HG03520 (cell line): ENCODE measurements around the gene TSPAN7.

ENCODE experiments used
- ATAC-seq: cut with Tn5 transposase; IDR thresholded peaks from one replicate; pipeline ENCODE4 v1.9.1; 2021; ENCODE audit warnings: mild to moderate bottlenecking, moderate library complexity; ENCODE audit not compliant: unreplicated experiment

TSPAN7 gene

DNA sequence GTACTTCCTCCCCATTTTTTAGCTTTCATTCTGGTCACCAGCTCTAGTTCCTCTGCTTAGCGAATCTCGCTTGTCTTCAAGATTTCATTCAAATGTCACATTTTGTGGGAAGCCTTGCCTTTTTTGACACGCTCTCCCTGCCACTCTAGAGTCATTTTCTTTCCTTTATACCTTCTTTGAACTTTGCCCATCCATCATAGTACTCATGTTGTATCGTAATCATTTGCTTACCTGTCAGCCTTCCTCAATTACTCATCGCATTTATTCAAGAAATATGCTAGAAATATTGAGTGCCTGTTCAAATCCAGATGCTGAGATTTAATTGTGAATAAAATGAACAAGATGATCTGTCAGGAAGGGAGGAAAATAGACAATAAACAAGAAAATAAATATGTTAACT is 21.8 kb downstream of the TSPAN7 start:
- ATAC-seq = no peak

DNA sequence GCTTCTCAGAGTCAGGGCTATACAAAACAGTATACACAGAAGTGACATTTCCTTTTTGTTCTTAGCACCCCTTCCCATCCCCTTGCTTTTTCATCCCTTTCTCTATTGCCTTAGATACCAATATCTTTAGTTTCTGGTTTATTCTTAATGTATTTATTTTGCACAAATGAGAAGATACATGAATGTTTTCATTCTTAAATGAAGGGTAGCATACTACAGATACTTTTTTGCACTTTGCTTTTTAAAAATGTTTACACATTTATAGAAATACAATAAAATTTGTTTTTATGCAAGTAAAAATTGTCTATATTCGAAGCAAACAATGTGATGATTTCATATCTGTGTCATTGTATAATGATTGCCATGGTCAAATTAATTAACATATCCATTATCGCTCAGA is 33.1 kb downstream of the TSPAN7 start:
- no peak for ATAC-seq

DNA sequence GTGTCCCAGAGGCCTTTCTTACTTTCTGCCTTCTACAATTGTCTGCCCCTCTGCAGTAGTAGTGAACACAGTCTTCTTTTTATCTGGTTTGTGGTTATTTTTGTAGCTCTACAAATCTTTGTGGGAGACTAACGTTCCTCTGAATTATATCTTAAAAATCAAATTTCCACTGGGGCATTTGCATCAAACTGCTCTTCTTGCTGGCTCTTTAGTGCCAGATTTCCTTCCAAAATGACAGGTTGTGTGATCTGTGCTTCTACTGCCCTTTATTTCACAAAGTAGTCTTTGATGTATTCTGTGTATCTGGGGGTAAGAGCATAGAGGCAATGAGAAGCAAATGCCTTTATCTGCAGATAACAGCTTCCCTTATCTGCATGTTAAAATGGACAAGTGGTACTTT is 34.5 kb downstream of the TSPAN7 start:
- no peak for ATAC-seq

DNA sequence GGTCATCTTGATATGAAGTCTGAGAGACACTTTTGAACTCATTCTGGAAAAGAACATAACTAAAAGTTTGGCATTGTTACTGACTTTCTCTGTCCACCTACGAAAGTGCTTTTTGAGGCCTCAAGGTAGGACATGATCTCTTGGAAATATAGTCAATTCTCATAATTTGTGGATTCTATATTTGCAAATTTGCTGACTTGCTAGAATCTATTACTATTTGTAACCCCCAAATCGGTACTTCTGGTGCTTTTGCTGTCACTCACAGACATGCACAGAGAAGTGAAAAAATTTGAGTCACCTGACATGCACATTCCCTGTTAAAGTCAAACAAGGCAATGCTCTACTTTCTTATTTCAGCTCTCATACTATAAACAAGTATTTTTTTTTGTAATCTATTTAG is 35.6 kb downstream of the TSPAN7 start:
- no peak for ATAC-seq

DNA sequence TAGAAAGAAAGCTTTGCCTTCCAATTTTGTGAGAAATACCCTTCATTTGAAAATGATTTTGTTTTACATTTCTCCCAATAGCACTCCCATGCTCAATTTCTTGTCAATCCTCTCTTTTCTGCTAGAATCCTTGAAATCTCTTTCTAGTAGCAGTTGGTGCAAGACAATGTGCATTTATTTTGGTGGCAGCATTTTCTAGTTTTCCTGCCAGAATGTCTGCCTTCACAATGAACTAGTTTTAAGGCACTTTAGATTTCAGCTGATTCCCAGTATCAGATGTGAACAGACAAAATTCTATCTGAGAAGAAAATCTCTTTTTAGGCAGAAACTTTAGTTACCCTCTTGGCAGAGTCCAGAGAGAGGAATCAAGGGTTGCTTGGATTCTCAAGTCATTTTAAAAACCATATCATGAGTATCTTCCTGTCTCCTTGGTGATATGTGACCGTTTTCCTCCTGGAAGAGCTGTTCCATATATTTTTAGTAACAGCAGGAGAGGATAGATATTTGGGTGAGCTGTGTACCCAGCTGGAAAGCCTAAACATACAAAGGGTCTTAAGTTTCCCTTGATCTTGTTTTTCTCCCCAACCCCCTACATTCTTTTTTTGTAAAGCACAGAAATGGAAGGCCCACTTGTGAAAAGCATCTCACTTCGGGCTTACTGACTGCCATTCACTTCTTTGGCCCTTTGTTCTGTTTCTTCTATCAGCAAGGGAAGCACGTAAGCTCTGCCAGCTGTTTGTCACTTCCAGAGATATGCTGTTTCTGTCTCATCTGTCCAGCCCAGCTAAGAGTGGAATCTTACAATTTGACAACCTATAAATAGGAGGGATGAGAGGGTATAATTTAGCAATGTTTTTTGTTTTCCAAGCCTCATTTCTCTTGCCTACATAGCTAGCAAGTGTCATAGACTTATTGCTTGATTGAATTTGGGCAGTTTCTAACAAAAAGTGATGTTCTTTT is 38.7 kb downstream of the TSPAN7 start:
- ATAC-seq = no peak

DNA sequence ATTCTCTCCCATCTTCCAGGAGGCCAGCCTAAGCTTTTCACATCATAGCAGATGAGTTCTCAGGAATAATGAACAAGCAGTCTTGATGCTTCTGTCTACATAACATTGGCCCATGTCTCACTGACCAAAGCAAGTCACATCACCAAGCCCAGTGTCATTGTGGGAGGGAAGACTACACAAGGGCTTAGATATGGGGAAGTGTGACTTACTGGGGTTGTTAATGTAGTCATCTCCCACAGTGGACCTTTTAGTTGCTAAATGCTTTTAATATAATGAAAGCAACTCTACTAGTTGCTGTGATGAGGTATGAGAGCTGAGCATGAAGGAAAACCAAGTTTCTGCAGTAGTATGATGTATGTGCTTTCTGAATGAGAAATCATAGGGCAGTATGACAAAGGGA is 40.5 kb downstream of the TSPAN7 start:
- no peak for ATAC-seq

DNA sequence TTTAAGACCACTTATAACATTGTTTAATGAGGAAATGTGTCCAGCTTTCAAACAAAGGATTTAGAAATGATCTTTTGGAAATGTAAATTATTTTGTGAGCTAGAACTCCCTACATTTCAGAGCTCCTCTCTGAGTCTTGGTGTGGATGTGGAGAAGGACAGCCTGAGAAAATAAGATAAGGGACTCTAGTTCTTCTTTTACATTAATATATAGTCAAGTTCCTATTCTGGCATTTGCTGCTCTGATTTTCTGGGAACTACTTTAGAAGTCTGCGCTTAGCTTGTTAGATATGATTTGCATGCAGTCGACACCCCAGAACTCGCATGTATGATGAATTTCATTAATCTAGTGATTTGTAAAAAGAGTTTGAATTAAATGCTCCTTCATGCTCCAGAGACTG is 45.5 kb downstream of the TSPAN7 start:
- ATAC-seq = no peak

DNA sequence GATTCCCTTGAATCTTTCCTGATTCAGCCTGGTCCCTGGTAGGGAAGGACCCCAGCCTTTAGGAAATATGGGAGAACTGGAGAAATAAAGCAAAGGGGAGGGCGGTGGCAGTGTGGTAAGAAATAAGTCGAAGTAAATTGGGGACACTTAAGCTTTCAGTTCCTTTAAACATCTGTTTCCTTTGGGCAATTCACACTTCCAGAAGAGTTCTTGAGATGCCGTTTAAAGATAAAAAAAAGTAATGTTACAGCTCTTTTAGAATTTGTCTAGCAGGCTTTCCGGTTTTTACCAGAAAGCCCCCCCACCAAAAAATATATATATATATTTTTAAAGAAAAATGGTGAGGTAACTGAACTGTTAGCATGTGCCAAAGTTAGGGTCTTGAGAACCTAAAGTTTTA is 46.6 kb downstream of the TSPAN7 start:
- ATAC-seq = no peak

DNA sequence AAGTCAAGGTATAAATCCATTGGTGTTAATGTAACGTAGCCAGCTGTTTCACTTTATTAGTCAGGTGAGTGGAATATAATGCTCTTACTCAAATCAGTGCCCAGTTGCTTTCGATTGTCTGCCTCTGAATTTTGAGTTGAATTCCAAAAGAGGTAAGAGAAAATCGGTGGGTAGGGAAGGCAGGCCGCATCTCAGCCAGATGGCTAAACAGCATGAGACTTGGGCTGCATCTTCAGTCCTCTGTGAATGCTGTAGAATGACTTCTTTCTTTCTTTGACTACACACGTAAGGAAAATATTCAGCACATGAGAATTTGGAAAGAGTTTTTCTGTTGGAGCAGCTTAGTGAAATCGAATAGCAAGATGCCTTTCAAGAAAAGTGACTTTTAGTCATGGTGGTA is 49.5 kb downstream of the TSPAN7 start:
- ATAC-seq = no peak

DNA sequence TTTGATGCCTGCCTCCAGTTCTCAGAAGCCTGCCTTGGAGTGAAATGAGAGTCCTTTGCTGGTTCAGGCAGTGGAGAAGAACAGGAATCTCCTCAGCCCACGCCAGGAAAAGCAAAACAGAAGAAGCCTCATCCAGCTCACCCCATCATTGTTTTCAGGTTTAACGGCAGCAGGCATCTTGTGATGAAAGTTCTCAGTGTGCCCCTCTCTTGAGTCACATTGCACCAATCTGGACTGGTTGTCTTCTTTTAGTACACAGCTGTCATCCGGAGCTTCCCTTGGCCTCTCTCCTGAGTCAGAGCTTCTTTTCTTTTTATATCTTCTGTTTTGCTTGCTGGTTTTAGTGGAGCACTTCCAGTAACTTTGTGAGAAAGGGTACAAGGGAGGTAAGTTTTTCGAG is 50.9 kb downstream of the TSPAN7 start:
- ATAC-seq = no peak

DNA sequence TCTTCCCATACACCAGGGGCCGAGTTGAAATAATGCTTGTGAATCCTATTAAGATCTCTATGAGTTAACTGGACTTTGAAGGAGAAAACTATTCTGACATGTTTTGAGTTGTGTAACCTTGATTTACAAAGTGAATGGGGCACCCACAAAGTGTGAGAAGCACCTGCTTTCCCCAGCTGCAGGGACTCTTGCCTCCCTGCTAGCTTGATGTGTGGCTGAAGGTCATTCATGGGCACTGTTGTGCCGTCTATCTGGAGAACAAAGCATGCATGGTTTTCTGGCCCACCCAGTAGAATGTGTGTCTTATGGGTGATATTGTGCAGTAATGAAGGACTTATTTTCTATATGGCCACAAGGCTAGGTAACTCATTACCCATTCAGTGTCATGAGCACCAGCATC is 53.1 kb downstream of the TSPAN7 start:
- ATAC-seq = no peak

DNA sequence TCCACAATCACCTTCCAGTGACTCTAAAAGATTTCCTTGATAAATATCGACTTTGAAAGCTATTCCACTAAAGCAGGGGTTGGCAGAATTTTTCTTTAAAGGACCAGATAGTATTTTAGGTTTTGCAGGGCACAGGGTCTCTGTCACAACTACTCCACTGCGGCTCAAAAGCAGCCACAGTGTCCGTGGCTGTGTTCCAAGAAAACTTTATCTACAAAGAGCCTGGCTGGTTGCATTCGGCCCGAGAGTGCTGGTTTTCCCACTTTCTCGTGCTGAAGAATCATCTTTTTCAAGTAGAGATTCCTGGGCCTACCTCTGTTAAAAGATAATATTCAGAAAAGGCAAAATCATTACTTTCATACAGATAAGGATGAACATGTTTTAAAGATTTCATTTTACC is 55.6 kb downstream of the TSPAN7 start:
- ATAC-seq = no peak

DNA sequence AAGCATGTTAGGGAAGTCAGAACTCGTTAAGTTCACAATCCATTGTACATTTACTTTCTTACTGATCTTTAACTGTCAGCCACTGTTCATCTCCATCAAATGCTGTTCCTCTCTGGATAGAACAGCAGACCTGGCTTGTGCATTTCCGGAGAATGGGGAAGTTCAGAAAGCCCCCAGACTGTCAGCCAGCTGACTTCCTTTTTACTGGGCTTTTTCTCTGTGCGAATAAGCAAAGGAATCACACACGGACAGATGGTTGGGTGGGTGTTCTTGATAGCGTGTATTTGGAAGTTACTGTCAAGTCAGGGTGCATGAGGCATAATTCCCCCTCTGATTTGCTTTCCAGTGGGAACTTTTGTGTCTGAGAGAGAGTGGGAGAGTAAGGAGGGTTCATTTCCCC is 56.8 kb downstream of the TSPAN7 start:
- ATAC-seq = no peak

DNA sequence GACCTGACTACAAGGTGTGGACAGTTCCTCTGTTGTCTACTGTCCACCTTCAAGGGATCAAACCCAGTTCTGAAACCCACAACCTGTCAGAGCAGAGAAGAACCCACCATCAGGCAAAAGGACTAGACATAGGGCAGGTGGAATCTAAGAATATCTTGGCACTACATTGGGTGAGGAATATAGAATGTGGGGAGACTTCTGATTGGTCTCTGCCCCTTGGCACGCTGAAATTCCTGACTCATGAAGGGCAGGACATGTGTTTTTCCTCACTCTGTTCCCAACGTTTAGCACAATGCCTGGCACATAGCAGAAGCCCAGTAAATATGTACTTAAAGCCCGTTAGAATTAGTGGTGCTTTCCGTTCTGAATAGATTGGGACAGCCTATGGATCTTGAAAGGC is 59.3 kb downstream of the TSPAN7 start:
- ATAC-seq = no peak

DNA sequence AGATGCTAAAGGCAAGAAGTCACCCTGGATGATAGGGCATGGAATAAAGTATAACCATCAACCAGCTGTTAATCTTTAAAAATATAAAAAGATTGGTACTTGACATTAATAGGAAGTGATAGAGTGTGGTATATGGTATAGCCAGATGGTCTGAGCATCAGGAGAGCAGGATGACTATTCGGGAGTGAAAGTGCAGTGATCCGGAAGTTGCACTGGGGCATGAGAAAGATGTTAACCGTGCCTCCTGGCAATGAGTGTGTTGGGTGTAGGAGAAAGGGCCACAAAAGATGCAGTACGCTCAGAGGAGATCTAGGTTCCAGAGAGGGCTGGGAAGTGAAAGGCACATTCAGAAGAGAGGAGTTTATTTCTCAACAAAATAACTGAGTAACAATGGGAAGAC is 65.0 kb downstream of the TSPAN7 start:
- ATAC-seq = no peak

DNA sequence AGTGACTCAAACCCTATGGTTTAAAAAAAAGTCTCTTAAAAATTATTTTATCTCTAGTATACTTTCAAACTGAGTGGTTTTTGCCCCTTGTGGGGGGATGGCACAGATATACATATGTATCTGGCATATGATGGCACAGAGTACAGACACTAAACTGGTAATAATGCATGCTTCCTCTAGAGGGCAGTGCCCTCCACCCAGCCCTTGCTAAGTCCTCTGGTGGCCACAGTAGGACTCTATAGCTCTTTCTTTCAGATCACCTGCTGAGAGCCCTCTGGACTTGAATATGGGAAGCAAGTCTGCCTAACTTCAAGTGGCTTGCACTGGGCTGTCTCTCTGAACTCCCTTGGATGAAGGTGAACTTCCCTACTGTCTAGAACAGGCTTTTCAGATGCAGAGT is 66.3 kb downstream of the TSPAN7 start:
- ATAC-seq = peak; percentile 87

DNA sequence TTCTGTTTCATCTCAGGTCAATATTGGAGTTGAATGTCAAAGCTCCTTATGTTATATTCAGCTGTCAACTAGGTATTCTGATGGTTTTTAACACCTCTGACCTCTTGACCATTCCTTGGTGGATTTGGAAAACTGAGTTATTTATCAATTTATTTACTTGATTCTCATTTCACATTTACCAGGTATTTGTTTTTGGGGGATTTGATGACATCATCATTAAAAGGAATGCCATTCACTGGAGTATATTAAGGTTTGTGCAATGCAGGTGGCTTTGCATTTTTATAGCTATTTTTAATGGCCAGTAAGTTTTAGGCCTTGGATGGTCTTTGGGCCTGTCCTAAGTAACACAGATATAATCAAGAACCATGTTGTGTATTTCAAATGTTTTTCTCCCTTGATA is 67.2 kb downstream of the TSPAN7 start:
- ATAC-seq = no peak

DNA sequence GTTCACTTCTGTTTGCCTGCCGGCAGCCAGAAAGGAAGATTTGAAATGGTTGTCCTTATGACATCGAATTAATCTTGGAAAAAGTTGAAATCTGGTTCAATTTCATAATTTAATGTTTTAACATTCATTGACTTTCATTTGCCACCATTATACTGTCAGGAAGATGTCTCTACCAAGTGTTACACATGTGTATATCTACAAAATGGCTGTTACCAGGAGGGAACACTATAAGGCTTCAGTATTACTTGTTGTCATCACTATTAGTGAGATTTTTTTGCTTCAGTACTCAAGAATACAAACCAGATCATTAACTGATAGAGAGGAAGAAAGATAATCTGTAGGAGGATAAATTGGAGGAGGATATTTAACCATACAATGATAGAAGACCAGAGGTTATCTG is 71.2 kb downstream of the TSPAN7 start:
- no peak for ATAC-seq

DNA sequence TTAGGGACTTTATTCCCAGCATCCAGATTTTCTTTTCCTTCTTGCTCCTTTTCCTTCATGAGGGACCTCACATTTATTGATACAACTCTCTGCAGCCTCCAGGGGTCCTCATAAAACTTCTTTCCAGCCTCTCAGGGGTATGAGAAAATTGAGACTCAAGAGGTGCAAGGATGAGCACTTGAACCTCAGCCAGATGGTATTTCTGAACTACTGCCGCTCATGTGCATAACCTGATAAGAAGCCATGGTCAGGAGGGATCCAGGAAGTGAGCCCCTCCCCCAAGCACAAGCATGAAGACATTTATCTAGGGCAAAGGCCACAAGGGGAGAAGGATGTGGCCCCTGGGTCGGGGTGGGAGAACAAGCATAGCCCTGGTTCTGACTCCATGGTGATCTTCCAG is 73.3 kb downstream of the TSPAN7 start:
- no peak for ATAC-seq

DNA sequence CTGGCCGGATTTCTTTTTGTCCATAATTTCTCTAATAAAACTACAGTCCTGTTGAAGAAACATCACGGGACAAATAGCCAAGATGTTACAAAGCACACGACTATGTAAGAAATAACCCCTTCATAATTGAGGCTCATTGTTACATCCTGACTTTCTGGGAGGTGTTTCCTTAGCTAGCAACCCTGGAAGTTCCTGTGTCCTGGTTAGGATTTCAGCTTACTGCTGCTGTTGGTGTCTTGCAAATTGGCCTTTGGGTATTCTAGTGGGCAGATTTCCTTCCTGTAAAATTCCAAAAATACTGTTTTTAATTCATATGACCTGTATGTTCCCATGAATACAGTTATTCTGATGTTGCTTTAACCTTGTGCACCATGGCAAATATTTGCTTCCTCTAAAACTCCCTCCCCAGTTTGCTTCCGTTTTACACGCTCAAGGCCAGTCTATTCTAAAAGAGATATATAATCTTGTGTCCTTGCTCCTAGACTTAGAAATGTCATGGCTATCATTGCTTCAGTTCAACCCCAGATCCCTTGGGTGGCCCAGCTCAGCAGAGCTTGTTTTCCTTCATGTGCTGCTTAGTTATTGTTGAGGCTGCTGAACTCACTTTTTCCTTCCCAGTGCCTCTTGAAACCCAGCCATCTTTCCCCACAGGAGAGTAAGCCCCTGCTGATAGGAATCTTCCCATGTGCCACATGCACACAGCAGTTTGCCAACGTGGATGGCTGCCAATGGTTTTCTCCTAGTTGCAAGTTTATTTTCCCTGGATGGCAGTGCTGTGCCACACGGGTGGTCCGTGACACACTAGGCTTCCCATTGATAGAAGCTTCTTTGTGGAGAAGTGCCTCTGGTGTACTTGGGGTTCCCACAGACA is 75.8 kb downstream of the TSPAN7 start:
- ATAC-seq = no peak

DNA sequence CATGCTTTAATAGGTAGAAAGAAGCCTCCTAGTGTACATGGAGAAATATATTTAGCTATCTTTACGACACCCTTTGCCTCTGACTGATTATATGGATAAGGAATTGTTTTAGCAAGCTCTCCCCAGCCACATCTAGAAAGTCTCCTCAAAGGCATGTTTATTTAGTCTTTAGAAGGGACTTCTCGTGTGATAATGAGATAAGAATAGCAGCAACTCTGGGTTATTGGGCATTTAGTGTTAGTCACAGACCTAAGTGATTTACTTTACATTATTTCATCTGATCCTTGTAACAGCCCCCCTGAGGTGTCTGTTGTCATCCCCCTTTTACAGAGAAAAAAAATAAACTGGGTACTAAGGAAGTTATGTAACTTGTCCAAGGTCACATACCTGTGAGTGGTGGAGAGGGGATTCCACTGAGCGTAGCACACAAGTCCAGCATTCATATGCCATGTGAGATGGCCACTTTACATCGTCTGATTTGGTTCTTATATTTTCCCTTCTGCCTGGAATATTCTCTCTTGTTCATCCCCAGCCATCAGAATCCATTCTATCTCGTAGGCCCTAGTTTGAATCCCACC is 77.7 kb downstream of the TSPAN7 start:
- no peak for ATAC-seq

DNA sequence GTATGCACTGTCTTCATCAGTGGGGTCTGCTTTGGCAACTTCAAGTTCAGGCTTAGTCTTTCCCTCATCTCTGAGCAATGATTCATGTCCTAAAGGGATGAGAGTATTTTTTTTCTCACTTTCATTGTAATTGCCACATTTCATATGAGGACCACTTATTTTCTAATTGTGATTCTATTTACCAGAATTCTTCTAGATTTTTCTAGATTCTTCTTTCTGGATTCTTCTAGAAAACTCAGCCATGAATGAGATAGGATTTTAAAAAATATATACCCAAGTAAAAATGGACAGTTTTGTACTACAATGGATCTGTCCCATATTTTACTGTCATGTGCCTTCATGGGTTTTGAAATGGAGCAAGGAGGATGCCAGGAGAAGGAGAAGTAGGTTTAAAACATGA is 78.4 kb downstream of the TSPAN7 start:
- ATAC-seq = no peak
